Measurements from ENCODE around the gene KLHL10. TPM values are rescaled to one million over a fixed set of nuclear protein-coding genes. Genes with fewer than 3 reads are reported as not detected.
A peak's percentile ranks its signal among the peaks of the same experiment; 100 is the strongest.

Gene KLHL10
- total RNA-seq, 1 experiment from 2014 or later, result not detected

GRCh38 chr17:41797377-41797776 lies 40.2 kb upstream of the KLHL10 start:
- Mint-ChIP-seq H3K9me3 (ENCODE audit: unreplicated experiment) (no peaks in the 10 kb centered on the region), H3K27ac (ENCODE audit: unreplicated experiment) (peak overlapping the region; percentile 99)
- intact Hi-C loops (cut with micrococcal nuclease; ENCODE audit: unreplicated experiment), result no loop called here

GRCh38 chr17:41799366-41799765 lies 38.3 kb upstream of the KLHL10 start:
- Histone ChIP-seq H3K27me3 (replicated peaks; ENCODE audit: control insufficient read depth, insufficient read depth, low read length) (no peaks in the 10 kb centered on the region), H3K4me3 (ENCODE audit: low read depth, low read length) (no peak overlapping the region), H3K9me3 (no peaks in the 10 kb centered on the region), H3K4me1 (peaks cover 53% of the 10 kb centered on the region), H3K36me3 (ENCODE audit: control insufficient read depth, insufficient read depth, low read length) (0 out of 2 replicates have a peak, but pooled peaks cover 2% of the 10 kb centered on the region)
- TF ChIP-seq CTCF (IDR thresholded peaks at IDR 0.05; ENCODE audit: insufficient read depth in 1 of 2, low read depth in 1 of 2, low read length in 1 of 2, severe bottlenecking in 1 of 2, unreplicated experiment in 1 of 2), result no peak
- peaks cover 55% of the 10 kb centered on the region for H3K4me1 Mint-ChIP-seq (ENCODE audit: low read depth, unreplicated experiment)
- intact Hi-C loops (cut with micrococcal nuclease; ENCODE audit: unreplicated experiment), result no loop called here
- peak overlapping the region; percentile 99 for H3K27ac Mint-ChIP-seq (ENCODE audit: unreplicated experiment)
- no peak for DNase-seq
- BruUV-seq (replicated peaks), result no TSS peak
- ChIA-PET CTCF (interaction anchor here (5.4 kb wide), 1 partner anchor 14 kb away, joined by 169 read pairs; the partner anchor contains the start of gene JUP), POLR2A (interaction anchor here (4.2 kb wide), 1 partner anchor 14 kb away, joined by 243 read pairs; the partner anchor contains the start of gene JUP)
- H3K4me3 Mint-ChIP-seq (ENCODE audit: unreplicated experiment), result peak overlapping the region; percentile 3
- H3K9me3 Mint-ChIP-seq (ENCODE audit: unreplicated experiment), result no peaks in the 10 kb centered on the region
- no peaks in the 10 kb centered on the region for H3K27me3 Mint-ChIP-seq (ENCODE audit: insufficient read depth, unreplicated experiment)
- H3K36me3 Mint-ChIP-seq (ENCODE audit: insufficient read depth, unreplicated experiment), result peaks cover 58% of the 10 kb centered on the region

More at GRCh38 chr17:41797377-41797776, 40.2 kb upstream of the KLHL10 start:
- H3K36me3 Mint-ChIP-seq (ENCODE audit: insufficient read depth, unreplicated experiment), result peaks cover 61% of the 10 kb centered on the region
- H3K27me3 Mint-ChIP-seq (ENCODE audit: insufficient read depth, unreplicated experiment), result no peaks in the 10 kb centered on the region
- Histone ChIP-seq H3K27me3 (replicated peaks; ENCODE audit: control insufficient read depth, insufficient read depth, low read length) (no peaks in the 10 kb centered on the region), H3K4me3 (ENCODE audit: low read depth, low read length) (no peak overlapping the region), H3K36me3 (ENCODE audit: control insufficient read depth, insufficient read depth, low read length) (0 out of 2 replicates have a peak, but pooled peaks cover 2% of the 10 kb centered on the region), H3K4me1 (peaks cover 68% of the 10 kb centered on the region), H3K9me3 (no peaks in the 10 kb centered on the region)
- BruUV-seq (replicated peaks), result no TSS peak
- POLR2A ChIA-PET, result no interaction called here
- TF ChIP-seq CTCF (IDR thresholded peaks at IDR 0.05; ENCODE audit: insufficient read depth in 1 of 2, low read depth in 1 of 2, low read length in 1 of 2, severe bottlenecking in 1 of 2, unreplicated experiment in 1 of 2), result no peak
- CTCF ChIA-PET, result interaction anchor here (0.6 kb wide), 1 partner anchor 95 kb away, joined by 4 read pairs; no protein-coding TSS in a partner anchor
- peaks cover 59% of the 10 kb centered on the region for H3K4me1 Mint-ChIP-seq (ENCODE audit: low read depth, unreplicated experiment)
- DNase-seq, result no peak
- H3K4me3 Mint-ChIP-seq (ENCODE audit: unreplicated experiment), result no peak overlapping the region

GRCh38 chr17:41800601-41801373 lies 36.8 kb upstream of the KLHL10 start:
- Histone ChIP-seq H3K9me3 (no peaks in the 10 kb centered on the region), H3K27me3 (replicated peaks; ENCODE audit: control insufficient read depth, insufficient read depth, low read length) (no peaks in the 10 kb centered on the region), H3K36me3 (ENCODE audit: control insufficient read depth, insufficient read depth, low read length) (0 out of 2 replicates have a peak, but pooled peaks cover 2% of the 10 kb centered on the region), H3K4me3 (ENCODE audit: low read depth, low read length) (peak overlapping the region; percentile 26), H3K4me1 (peaks cover 39% of the 10 kb centered on the region)
- peaks cover 44% of the 10 kb centered on the region for H3K4me1 Mint-ChIP-seq (ENCODE audit: low read depth, unreplicated experiment)
- no peaks in the 10 kb centered on the region for H3K9me3 Mint-ChIP-seq (ENCODE audit: unreplicated experiment)
- BruUV-seq (replicated peaks), result no TSS peak
- no peaks in the 10 kb centered on the region for H3K27me3 Mint-ChIP-seq (ENCODE audit: insufficient read depth, unreplicated experiment)
- TF ChIP-seq CTCF (IDR thresholded peaks at IDR 0.05; ENCODE audit: insufficient read depth in 1 of 2, low read depth in 1 of 2, low read length in 1 of 2, severe bottlenecking in 1 of 2, unreplicated experiment in 1 of 2), result no peak
- intact Hi-C loops (cut with micrococcal nuclease; ENCODE audit: unreplicated experiment), result loop anchor here (1.0 kb wide), 4 partner anchors 7 to 62 kb away; partner anchors contain the start of gene JUP
- POLR2A ChIA-PET, result interaction anchor here (0.5 to 4.2 kb wide), 24 partner anchors 8 to 1567 kb away, joined by 3 to 243 read pairs (median 6); partner anchors contain the start of genes HAP1, JUP and ODAD4
- H3K36me3 Mint-ChIP-seq (ENCODE audit: insufficient read depth, unreplicated experiment), result peaks cover 57% of the 10 kb centered on the region
- H3K4me3 Mint-ChIP-seq (ENCODE audit: unreplicated experiment), result peak overlapping the region; percentile 83
- DNase-seq, result peak; percentile 96 to 99
- peak overlapping the region; percentile 99 for H3K27ac Mint-ChIP-seq (ENCODE audit: unreplicated experiment)
- CTCF ChIA-PET, result interaction anchor here (0.5 to 5.4 kb wide), 21 partner anchors 8 to 159 kb away, joined by 3 to 169 read pairs (median 5); partner anchors contain the start of genes EIF1, FKBP10, JUP and ODAD4
